AG04450 (cell line): ENCODE measurements around the gene TMEM175. TPM values are rescaled to one million over a fixed set of nuclear protein-coding genes. Genes with fewer than 3 reads are reported as not detected.
A peak's percentile ranks its signal among the peaks of the same experiment; 100 is the strongest.

Experiments
- CTCF ChIA-PET: fragments of 300-600, 350-600 bp; formaldehyde crosslinking; extraction: SDS; loops from one replicate; lab custom pipeline; 2022; ENCODE audit warnings: antibody characterized with exemption, inconsistent platforms; lab: Charles Lee
- POLR2A ChIA-PET: fragments of 350-600 bp; formaldehyde crosslinking; extraction: SDS; loops from one replicate; lab custom pipeline; 2021; ENCODE audit warnings: antibody characterized with exemption, inconsistent platforms; lab: Yijun Ruan, JAX
- DNase-seq: peaks from one replicate; pipeline ENCODE4 v3.0.0-alpha.2; 2011; ENCODE audit warnings: low read depth, low spot score
- H3K27ac ChIP-seq: one replicate; pipeline ENCODE4 v1.5.1; 2012; ENCODE audit warnings: low read depth, low read length, control low read depth
- H3K27me3 ChIP-seq: one replicate; pipeline ENCODE4 v1.6.0; 2012; ENCODE audit warnings: low read length; ENCODE audit not compliant: control insufficient read depth, insufficient read depth
- H3K4me3 ChIP-seq: 2 replicates; pipeline ENCODE4 v1.5.1; 2011; ENCODE audit warnings: mild to moderate bottlenecking, low read depth, low read length, control low read depth
- H3K9me3 ChIP-seq: 2 replicates; pipeline ENCODE4 v1.5.1; 2012; ENCODE audit warnings: low read length; ENCODE audit not compliant: control insufficient read depth, insufficient read depth
- polyA plus RNA-seq: library from polyadenylated mRNA; depleted of rRNA; stranded (reverse); fragments of >200 nt; gene quantifications from 2 replicates; pipeline ENCODE4 v1.2.3, GENCODE V29; 2011
- TF ChIP-seq, protein P1 (sequence below): IDR thresholded peaks from 2 replicates; pipeline ENCODE4 v1.5.1; 2011; ENCODE audit warnings: low read depth, low read length, control low read depth, inconsistent platforms

The TMEM175 gene
- polyA plus RNA-seq, 1 experiment, result 27.9 TPM

DNA sequence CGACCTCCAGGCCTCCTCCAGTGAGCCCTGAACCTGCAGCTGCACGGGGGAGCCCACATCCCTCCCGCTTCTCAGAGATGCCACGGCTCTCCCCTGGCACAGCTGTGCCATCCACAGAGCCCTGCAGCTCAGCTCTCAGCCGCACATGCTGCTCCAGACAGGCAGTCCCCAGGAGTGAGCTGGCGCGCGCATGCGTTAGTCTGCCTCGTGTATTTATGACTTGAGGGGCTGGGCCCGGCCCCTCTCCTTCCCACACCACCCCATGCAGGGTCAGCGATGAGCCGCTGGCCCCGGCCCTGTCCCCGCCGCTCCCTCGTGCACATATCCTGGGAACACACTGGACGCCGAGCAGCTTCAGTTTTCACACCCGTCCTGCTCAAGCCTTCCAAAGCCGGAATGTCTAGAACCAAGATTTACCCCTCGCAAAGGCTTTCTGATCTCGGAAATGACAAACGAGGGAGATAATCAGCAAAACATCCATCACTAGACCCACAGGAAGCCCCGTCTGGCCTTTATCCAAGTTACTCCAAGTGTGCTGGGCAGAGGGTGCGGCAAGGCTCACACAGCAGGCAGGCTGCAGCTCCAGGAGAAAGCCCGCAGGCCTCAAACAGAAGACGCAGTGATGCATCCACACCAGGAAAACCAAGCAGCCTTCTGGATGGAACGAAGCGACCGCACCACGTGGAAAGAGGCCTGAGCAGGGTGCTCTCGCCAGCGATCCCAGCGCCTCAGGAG, 24.4 kb upstream of the TMEM175 start:
- Histone ChIP-seq H3K9me3 (peaks cover 16% of the 10 kb centered on the region; the same call in 1 of the 2 replicates), H3K27ac (peak overlapping the region; percentile 2), H3K4me3 (no peak overlapping the region), H3K27me3 (no peaks in the 10 kb centered on the region)
- ChIA-PET POLR2A (no interaction called here), CTCF (interaction anchor here (0.7 to 1.1 kb wide), 2 partner anchors 166 to 168 kb away, joined by 3 to 4 read pairs; no protein-coding TSS in a partner anchor)
- no peak for DNase-seq
- TF ChIP-seq, protein P1, sequence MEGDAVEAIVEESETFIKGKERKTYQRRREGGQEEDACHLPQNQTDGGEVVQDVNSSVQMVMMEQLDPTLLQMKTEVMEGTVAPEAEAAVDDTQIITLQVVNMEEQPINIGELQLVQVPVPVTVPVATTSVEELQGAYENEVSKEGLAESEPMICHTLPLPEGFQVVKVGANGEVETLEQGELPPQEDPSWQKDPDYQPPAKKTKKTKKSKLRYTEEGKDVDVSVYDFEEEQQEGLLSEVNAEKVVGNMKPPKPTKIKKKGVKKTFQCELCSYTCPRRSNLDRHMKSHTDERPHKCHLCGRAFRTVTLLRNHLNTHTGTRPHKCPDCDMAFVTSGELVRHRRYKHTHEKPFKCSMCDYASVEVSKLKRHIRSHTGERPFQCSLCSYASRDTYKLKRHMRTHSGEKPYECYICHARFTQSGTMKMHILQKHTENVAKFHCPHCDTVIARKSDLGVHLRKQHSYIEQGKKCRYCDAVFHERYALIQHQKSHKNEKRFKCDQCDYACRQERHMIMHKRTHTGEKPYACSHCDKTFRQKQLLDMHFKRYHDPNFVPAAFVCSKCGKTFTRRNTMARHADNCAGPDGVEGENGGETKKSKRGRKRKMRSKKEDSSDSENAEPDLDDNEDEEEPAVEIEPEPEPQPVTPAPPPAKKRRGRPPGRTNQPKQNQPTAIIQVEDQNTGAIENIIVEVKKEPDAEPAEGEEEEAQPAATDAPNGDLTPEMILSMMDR, result no peak

DNA sequence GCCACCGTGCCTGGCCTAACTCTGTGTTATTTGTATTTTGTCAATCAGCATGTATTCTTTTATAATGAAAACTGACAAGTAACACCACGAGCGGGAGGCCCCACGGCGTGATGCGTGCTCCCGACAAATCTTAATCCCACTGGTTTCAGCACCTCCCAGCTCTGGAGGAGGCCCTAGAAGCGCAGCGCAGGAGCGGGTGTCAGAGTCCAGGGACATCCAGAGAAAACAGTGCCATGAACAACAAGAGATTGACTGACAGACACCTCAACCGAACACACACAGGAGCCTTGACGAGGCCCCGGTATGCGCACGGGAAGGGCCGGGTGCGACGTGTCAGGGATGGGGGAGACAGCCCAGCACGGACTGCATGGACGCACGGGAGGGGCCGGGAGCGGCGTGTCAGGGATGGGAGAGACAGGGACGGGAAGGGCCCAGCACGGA, 23.1 kb upstream of the TMEM175 start:
- CTCF ChIA-PET, result no interaction called here
- Histone ChIP-seq H3K27ac (no peak overlapping the region), H3K4me3 (no peak overlapping the region), H3K27me3 (no peaks in the 10 kb centered on the region), H3K9me3 (peaks cover 16% of the 10 kb centered on the region; the same call in 1 of the 2 replicates)
- POLR2A ChIA-PET, result no interaction called here
- TF ChIP-seq, protein P1, result no peak
- no peak for DNase-seq

DNA sequence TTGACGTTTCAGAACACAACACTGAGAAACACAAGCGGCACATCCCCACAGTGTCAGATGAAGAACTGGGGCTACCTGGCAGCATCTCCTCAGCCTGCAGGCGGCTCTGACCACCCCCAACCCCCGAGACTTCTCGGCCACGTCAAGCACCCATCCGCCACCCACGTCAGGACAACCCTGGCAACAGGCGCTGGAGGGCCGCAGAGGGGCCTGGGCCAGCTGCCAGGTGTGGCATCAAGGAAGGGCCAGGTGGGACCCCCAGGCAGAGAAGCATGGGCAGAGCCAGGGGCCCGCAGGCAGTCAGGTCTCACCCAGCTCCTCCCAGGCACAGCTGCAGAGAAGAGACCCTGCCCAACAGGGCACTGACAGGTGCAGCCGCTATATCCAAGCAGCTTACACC, 22.4 kb upstream of the TMEM175 start:
- no peak overlapping the region for H3K4me3 ChIP-seq
- H3K27me3 ChIP-seq, result no peaks in the 10 kb centered on the region
- TF ChIP-seq, protein P1, result no peak
- ChIA-PET POLR2A (no interaction called here), CTCF (no interaction called here)
- peaks cover 16% of the 10 kb centered on the region; the same call in 1 of the 2 replicates for H3K9me3 ChIP-seq
- no peak for DNase-seq
- no peak overlapping the region for H3K27ac ChIP-seq

DNA sequence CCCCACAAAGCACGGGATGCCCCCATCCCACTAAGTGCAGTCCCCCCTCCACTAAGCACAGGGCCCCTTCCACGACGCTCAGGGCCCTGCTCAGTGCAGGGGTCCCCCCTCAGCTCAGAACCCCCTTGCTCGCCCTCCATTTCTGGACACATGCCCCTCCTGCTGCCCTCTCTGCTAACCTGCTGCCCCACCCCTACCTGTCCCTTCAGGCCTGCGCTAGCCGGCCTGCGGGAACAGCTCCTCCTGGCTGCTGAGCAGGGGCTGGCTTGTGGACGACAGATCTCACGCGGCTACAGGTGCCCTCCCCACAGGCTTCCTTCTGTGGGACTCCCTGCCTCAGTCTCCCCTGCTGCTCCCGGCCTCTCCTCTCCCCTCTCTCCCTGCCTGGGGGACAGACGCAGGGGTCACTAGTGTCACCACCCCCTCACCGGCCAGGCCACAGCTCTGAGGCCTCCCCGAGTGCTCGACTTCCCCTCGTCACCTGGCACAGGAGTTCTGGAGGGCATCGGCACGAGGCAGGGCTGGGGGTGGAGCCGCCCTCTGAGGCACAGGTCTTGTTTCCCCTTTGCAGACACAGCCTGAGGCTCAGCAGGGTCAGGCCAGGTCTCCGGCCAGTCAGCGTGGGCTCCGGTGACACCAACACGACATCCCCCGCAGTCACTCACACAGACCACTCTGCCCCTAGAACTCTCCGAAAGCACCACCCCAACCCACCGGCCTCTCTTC, 21.7 kb upstream of the TMEM175 start:
- H3K27me3 ChIP-seq, result no peaks in the 10 kb centered on the region
- CTCF ChIA-PET, result no interaction called here
- POLR2A ChIA-PET, result no interaction called here
- no peak for DNase-seq
- TF ChIP-seq, protein P1, result no peak
- H3K9me3 ChIP-seq, result peaks cover 13% of the 10 kb centered on the region; the same call in 1 of the 2 replicates
- no peak overlapping the region for H3K27ac ChIP-seq
- H3K4me3 ChIP-seq, result no peak overlapping the region
